D341Med (cell line): Measurements from ENCODE around the gene ENTPD6.
A peak's percentile ranks its signal among the peaks of the same experiment; 100 is the strongest.
"Not testable (repeated sequence)": the region's sequence is repeated elsewhere in the genome, so short reads cannot be mapped to it uniquely, and the experiment has no call there.

Source experiments
- DNase-seq: peaks from one replicate; pipeline ENCODE4 v3.0.0; 2012; ENCODE audit warnings: low spot score

The ENTPD6 gene

DNA sequence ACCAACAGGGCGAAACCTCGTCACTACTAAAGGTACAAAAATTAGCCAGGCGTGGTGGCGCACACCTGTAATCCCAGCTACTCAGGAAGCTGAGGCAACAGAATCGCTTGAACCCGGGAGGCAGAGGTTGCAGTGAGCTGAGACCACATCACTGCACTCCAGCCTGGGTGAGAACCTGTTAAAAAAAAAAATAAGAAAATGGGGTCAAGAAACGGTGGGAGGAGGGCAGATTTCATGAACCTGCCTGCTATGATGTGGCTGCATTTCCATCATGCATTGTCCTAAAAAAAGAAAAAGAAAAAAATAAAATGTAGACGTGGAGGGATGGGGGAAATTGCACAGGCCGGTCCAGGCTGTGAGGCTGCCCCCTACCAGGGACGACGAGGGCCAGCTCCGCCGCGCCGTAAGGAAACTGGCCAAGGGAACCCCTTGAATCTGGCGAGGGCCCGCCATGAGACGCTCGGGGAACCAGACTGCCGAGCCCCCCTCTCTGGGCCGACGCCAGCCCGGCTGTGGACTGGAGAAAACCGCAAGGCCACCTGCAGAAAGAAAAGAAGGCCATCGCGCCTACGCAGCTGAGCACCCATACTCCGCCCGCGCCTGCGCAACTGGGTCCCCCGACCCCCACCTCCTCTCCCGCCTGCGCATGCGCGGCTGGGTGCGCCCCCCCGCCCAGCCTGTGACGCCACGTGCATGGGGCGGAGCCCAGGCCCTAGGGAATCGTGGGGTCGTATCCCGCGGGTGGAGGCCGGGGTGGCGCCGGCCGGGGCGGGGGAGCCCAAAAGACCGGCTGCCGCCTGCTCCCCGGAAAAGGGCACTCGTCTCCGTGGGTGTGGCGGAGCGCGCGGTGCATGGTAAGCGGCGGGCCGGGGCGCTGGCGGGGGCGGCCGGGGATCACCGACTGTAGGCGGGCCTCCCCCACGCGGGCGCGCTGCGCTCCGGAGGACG is at the start of gene ENTPD6:
ENTPD6 (plus strand) TSS at position 699 of the 948 bp plus-strand sequence. CDS start 10,825 bp downstream, outside the sequence.
- DNase-seq = peak; percentile 100

DNA sequence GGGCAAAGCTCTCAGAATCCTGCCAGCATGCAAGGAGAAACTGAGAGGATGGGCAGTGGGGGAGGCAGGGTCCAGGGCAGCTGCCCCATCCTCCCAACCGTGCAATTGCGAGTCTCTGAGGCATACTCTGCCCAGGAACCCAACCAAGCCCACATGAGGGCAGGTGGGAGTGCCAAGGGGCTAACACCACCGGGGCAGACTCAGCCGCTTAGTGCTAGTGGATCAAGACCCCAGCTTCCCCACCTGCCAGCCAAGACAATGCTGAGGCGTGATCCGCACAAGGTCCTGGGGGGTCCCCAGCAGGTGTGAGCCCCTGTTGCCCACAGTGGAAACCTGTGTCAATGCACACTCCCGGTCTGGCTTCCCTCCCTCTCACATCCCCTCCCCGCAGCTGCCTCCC is 48.5 kb upstream of the ENTPD6 start:
- DNase-seq = no peak

DNA sequence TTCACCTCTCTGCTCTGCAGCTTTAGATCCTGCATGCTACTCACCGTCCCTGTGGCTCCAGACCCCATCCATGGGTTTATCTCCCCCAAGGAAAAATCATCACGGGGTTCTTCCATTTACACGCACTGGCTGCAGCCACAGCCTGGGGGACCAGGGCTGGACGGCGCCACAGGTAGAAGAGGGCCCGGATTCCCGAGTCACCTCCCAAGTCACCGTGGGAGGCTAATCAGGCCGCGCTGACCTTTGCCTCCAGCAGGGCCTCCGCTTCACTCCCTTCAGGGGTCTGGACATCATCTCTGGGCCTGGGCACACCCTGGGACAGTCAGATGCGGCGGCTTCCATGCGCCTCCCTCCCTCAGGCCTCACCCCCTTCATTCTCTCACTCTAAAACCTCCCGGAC is 47.8 kb upstream of the ENTPD6 start:
- no peak for DNase-seq

DNA sequence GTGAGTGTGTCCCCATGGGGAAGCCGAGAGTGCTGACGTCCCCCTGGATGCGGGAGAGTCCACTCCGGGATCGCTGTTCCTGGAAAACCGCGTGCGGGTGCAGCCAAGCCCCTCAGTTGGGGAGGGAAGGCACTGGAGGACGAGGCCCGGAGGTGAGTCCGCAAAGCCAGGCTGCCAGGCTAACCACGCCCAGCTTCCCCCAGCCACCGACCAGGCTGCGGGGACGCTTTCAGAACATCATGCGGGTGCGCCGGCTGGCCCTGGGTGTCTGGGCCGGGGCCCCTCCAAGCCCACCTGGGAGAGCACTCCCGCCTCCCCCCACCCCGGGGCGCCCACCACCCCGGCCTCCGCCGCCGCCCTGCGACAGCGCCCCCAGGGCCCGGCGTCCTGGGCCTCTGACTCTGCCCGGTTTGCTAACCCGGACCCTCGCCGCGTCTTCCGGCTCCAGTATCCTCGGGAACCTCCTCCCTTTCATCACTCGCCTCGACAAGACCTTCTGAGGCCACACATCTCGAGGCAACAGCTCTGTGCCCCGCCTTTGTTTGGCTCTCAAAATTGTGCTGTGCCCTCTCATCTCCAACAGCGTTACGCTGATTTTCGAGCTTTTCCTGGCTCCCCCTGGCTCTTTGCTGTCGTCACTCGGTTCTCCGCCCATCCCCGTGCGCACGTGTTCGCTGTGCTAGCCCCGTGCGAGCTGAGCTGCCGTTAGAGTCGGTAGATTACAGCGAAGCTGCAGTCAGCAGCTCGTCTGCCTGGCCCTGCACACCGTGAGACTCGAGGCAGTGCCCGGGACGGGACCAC is 47.1 kb upstream of the ENTPD6 start:
- no peak for DNase-seq

DNA sequence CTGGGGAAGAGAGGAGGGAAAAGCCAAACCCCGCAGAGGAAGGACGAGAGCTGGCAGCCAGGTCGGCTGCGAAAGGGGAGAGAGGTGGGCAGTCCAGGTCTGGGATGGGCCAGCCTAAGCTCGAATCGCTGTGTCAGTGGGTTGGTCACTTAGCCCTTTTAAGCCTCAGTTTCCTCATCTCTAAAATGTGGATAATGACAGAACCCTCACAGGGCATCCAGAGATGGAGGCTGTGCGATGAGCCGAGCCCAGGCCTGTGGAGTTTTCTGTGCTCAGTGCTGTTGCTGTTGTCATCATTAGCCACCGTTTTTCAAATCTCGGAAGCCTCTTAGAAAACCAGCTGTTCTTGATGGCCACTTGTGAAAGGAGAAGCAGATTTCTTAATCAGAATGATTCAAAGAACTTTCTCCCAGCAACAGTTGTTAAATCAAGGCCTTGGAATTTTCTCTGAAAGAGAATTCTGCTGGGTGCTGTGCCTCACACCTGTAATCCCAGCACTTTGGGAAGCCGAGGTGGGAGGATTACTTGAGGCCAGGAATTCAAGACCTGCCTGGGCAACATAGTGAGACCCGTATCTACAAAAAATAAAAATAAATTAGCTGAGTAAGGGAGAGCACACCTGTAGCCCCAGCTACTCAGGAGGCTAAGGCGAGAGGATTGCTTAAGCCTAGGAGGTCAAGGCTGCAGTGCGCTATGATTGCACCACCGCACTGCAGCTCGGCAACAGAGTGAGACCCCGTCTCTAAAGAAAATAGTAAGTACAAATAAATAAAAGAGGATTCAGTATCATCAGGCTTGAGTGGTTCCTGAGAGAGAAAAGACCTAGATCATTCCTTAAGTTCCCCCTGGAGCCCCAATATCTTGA is 46.3 kb upstream of the ENTPD6 start:
- no peak for DNase-seq

DNA sequence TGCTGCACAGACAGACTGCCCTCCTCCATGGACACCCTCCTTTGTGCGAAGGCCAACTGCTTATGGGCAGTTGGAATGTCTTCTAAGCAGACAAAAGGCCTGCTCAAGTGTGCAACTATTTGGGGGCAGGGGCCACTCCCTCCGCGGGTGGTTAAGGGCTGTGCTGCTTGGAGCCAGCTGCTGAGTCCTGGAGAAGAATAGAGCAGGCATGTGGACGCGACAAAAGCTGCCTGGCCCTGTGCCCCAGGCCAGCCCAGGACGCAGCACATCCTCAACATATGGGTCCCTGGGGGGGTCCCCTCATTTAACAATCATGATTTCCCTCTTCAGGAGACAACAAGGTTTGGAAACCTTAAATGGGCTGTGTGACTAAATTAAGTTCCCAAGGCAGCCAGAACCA is 45.5 kb upstream of the ENTPD6 start:
- no peak for DNase-seq

DNA sequence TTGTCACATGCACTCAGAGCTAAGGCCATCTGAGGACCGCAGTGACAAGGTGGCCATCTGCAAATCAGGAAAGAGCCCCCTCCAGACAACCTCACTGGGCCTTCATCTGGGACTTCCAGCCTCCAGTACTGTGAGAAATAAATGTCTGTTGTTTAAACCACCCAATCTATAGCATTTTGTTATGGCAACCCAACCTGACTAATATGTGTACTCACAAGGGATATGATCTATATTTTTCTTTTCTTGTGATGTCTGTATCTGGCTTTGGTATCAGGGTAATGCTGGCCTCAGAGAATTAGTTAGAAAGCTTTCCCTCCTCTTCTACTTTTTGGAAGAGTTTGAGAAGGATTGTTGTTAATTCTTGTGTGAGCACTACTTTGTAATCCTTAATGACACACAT is 37.5 kb upstream of the ENTPD6 start:
- DNase-seq = no peak

DNA sequence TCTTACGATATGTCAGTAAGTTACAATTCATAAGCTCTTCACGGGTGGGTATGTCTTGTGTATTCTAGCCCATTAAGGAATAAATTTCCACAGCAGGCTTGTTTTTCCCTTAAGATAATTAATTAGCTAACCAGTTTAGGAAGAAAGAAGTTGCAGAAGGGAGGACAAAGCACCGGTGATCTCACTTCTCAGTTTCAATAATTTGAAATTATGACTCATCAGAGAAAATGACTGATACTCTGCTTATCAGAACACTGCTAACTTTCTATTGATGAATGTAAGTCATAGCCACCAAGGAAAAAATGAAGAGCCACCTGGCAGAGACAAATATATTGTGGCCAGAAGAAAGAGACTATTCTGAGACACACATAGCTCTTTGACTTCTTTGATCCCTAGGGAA is 35.0 kb upstream of the ENTPD6 start:
- DNase-seq = no peak

DNA sequence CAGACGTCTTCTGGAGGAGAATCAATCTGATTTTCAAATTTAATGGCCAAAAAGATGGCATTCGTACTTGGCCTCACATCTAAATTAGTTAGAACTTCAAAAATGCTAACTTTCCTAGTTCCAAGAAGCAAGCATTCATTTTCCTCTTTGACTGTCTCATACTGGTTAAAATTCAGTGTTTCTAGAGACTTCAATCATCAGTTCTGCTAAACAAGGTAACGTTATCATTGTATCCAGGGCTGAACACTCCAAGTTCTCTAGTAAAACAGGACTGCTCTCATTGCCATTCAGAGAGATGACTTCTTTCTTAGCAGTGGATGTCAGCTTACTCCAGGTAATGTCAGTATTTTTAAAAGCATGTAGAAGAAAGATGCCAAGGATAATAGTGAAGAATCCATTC is 34.6 kb upstream of the ENTPD6 start:
- no peak for DNase-seq

DNA sequence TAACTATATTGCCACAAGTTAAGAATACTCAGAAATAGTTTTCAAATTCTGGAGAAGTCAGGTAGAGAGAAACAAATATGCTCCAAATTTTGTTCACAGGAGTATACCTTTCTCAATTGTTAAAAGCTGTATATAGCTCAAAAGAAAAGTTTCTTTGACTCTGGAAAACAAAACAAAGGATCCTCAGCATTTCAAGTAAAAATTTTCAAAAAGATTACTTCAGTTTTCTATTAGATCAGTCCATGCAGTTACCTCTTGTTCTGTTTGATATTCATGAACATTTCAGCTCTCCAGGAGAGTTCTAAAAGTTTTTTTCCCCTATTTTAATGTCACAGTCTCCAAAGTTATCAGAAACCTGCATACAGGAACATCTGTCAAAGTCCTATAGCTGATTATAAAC is 30.4 kb upstream of the ENTPD6 start:
- DNase-seq = no peak

DNA sequence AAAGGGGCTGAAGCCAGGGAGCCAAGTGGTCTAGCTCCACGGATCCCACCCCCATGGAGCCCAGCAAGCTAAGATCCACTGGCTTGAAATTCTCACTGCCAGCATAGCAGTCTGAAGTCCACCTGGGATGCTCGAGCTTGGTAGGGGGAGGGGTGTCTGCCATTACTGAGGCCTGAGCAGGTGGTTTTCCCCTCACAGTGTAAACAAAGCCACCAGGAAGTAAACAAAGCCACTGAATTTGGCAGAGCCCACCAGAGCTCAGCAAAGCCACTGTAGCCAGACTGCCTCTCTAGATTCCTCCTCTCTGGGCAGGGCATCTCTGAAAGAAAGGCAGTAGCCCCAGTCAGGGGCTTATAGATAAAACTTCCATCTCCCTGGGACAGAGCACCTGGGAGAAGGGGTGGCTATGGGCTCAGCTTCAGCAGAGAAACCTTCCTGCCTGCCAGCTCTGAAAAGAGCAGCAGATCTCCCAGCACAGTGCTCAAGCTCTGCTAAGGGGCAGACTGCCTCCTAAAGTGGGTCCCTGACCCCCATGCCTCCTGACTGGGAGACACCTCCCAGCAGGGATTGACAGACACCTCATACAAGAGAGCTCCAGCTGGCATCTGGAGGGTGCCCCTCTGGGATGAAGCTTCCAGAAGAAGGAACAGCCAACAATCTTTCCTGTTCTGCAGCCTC is 29.3 kb upstream of the ENTPD6 start:
- DNase-seq = not testable (repeated sequence)

DNA sequence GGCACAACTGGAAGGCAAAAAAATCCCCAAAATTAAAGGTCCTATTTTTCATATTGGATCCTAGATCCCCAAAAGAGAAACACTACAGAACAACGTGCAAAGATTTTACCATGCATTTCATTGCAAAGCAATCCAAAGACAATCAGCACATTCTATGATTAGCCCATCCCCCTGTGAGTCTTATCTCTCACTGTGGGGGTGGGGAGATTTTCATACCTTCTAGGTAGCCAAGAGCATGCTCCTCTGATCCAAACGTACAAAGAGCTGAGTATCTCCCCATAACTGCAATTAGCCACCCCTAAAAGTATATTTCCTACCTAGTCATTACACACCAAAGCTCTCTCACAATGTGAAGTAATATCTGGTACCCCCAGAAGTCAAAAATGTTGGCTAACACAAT is 22.2 kb upstream of the ENTPD6 start:
- DNase-seq = no peak

DNA sequence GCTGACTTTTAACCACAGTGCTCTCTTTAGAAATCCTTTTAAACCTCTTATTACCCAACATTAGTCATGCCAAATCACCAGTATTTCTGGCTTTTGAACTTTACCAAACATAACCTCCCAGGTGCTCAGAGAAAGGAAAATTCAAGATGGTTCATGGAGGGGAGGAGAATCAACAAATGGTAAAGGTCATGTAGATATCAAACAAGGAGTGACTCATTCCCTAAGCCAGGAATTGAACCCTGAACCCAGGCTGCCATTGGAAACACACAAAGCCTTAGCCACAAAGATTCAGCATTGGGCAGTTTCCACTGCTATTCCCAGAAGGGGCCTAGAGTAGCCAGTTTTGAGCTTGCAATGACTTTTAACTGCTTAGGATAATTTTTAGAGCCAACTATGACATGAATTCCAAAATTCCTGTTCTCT is 21.6 kb upstream of the ENTPD6 start:
- no peak for DNase-seq

DNA sequence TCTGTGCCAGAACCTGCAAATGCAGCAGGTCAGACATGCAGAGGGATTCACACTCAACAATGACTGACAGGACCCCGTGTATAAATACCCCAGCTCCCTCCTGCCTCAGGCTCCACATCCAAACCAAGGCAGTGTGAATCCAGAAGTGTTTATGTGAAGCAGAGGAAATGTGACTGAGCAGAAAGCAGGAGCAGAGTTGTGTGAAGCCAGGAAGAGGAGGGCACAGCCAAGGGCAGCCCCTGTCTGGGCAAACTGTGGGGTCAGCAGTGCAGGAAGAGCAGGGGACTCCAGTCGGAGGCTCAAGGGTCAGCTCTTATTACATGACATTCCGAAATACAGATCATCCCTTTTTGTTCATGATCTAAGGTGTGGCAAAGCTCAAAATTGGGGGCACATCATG is 19.3 kb upstream of the ENTPD6 start:
- no peak for DNase-seq

DNA sequence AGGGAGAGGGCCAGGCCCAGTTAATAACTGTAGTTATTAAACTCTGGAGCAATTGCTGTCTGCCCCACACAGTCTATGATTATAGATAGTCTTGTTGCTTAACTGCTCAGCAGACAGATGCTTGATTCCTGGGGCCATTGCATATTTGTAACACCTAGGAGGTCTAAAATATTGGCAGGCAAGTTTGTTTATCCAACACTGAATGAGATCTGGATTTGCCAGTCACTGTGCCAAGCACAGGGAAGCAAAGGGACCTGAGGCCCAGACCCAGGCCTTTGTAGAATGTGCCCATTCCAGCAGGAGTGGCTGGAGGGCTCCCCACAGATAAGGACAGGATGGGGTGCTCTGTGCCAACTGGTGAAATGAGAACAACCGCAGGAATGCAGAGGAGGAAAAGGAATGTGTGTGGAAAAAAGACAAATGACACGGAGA is 17.6 kb upstream of the ENTPD6 start:
- no peak for DNase-seq

DNA sequence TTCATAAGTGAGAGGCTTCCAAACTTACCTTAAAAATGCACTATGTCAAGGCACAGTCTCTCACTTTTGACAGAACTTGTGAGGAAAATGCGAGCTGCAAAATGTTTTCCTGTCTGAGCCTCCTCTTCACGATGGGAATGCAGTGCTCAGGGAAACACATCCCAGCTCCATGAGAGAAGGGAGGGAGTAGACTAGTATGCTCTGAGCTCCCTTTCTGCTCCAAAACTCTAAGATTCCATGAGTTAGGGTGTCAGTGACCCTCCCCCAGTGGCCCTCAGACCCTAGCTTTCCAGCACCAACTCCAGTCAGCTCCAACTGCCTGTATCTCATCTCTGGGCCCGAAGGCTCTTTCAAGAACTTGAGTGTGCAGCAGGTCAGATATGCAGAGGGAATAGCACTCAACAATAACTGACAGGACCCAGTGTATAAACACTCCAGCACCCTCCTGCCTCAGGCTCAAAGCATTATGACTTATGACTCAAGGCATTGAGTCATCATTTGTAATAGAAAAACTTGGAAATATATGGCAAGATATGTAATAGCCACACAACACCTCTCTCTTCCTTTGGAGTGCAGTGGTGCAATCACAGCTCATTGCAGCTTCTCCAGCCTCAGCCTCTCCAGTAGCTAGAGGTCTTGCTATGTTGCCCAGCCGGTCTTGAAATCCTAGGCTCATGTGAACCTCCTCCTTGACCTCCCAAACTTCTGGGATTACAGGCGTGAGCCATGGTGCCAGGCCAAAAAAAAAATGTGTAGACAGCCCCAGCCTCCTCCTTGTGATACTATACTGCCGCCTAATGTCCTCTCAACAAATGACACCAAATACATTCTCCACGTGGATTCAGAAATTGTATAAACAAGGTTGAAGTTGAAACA is 16.7 kb upstream of the ENTPD6 start:
- DNase-seq = peak; percentile 65

DNA sequence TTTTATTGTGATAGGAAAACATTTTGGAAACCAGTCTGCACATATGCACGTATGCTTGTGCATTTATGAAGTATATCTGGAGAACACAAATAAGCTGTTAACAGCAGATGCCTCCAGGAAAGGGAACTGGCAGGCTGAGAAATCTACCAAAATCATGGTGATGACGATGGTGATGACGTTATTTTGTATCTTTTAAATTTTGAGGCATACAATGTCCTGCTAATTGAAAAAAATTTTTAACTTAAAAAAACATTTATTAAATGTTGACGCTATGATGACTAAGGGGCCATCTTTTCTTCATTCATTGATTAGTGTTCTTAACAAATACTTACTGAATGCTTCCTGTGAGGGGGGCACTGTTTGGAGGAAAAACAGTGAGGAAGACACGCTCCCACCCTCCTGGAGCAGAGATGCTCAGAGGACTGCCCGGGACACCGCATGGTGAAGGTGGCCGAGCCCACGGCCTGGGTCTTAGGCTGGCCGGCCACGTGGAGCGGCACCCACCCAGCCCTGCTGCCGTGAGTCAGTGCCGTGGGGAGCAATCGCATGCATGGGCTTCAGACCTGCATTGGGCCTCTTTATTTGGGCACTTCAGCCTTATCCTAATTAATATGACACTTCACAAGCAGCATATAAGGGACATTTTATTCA is 15.9 kb upstream of the ENTPD6 start:
- DNase-seq = no peak

DNA sequence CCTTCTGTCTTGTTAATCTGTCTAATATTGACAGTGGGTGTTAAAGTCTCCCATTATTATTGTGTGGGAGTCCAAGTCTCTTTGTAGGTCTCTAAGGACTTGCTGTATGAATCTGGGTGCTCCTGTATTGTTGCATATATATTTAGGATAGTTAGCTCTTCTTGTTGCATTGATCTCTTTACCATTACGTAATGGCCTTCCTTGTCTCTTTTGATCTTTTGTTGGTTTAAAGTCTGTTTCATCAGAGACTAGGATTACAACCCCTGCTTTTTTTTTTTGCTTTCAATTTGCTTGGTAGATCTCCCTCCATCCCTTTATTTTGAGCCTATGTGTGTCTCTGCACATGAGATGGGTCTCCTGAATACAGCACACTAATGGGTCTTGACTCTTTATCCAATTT is 11.1 kb upstream of the ENTPD6 start:
- DNase-seq = not testable (repeated sequence)

DNA sequence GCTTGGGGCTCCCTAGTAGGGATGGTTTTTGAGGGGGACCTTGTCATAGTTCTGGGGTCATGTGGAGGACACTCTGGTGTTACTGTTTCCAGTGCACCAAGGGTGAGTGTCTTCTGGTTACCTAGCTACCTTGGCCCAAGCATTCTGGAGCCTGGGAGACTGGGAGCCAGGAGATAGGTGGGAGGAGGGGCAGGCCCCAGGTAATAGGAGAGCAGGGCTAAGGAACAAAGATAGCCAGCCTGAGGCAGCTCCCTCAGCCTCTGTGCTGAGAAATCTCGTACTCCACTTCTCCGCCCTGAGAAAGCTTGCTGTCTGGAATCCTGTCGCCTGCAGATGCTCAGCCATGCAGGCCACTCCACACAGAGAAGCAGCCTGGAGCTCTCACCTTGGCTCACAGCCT is 8.3 kb upstream of the ENTPD6 start:
- no peak for DNase-seq

DNA sequence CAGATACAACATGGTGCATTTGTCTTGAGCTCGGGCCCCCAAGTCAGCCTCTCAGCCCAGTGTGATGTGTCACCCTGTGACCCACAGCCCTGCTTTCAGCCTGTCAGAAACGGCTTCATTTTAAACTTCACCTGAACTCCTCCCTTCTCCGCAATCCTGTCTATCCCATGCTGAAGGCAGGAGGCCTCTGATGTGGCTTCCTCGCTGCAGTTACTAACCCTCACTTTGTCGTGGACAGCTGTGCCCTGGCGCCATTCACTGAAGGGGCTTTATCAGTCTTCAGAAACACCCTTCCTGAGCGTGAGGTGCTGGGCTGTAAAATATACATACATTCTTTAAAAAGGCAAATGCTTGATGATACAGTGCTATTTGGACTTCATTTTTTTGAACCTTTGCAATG is 7.9 kb upstream of the ENTPD6 start:
- DNase-seq = no peak
